Measurements from ENCODE around the gene PIEZO1.
"Not testable (repeated sequence)": the region's sequence is repeated elsewhere in the genome, so short reads cannot be mapped to it uniquely, and the experiment has no call there.

PIEZO1 gene

DNA sequence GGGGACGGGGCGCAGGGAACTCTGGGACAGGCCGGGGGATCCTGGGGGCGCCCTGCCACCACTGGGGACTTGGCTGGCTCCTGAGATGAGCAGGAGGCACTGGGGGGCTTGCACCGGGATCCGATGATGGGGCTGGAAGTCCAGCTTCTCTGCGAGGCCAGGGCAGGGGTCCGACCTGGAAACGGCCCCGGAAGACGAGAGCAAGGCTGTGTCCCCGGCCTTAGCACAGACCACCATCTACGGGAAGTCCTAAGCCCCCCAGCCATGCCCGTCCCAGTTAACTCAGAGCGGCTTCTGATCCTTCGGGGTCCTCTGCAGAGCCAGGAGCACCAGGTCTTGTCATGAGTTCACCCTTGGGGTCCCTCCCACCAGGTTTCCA, 19.1 kb upstream of the PIEZO1 start:
- DNase-seq: no peak

DNA sequence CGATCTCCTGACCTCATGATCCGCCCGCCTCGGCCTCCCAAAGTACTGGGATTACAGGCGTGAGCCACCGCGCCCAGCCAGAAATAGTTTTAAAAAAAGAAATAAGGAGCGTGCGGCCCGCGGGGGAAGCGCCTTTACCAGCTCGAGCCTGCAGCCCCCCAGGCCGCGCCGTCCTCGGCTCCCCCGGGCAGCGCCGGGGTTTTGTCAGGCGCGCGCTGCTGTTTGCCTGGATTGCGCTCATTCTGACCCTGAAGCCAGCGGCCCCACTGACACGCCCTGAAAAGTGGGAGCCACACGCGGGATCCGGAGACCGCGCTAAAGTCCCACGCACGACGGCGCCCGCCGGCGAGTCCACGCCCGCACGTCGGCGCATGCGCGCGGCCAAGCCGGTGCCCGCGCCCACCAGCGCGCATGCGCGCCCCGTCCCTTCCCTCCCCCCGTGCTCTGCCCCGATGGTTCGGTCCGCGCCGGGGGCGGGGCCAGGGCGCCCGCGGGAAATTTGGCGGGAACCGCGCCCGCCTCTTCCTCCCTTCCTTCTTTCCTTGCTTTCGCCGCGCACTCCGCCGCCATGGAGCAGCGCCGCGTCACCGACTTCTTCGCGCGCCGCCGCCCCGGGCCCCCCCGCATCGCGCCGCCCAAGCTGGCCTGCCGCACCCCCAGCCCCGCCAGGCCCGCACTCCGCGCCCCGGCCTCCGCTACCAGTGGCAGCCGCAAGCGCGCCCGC, 18.4 kb upstream of the PIEZO1 start, which contains the start of gene CDT1:
TSS of gene CDT1 (plus strand) at position 526 of the 724 bp plus-strand sequence. CDS start at position 569, 43 bp downstream.
- DNase-seq: no peak

DNA sequence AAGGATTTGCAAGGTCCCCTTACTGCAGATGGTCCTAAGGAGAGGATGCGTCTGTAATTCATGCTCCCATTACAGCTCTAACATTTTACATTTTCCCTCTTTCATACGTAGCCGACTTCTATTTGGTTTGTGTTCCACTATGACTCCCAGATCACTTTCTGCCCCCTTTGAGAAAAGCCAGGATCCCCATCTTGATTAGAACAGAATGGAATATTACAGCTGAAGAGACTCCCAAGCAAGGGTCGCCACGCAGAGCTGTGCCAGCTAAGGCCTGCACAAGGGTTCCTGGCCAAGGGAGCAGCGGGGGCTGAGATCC, 15.2 kb upstream of the PIEZO1 start:
- no peak for DNase-seq

DNA sequence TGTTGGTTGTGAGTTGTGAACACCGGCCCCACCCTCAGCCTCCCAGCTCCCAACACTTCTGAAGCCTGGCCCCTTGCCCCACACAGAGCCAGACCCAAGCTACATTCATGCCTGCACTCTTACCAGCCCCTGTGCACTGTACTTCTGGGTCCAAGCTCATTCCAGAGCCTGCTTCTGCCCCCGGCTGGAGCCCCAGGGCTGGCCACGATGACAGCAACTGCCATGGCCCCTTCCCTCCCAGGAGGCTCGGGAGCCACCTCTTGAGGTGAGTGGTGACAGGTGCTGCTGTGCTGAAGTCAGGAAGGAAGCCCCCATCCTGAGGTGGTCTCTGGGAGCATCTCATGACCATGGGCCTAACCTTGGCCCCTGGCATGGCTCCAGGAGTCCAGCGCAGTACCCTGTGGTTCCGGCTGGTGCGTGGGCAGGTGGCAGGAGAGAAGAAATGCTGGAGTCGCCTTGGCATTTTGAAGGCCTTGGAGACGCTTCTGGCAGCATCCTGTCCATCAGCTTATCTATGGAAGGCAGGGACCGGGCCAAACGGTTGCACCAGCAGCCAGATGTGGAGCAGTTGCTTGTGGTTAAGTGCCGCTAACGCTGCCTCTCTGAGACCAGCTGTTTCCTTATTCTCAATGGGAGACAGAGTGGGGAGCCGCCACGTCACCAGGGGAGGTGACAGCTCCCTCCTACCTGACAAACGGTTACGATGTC, 14.7 kb upstream of the PIEZO1 start:
- no peak for DNase-seq

DNA sequence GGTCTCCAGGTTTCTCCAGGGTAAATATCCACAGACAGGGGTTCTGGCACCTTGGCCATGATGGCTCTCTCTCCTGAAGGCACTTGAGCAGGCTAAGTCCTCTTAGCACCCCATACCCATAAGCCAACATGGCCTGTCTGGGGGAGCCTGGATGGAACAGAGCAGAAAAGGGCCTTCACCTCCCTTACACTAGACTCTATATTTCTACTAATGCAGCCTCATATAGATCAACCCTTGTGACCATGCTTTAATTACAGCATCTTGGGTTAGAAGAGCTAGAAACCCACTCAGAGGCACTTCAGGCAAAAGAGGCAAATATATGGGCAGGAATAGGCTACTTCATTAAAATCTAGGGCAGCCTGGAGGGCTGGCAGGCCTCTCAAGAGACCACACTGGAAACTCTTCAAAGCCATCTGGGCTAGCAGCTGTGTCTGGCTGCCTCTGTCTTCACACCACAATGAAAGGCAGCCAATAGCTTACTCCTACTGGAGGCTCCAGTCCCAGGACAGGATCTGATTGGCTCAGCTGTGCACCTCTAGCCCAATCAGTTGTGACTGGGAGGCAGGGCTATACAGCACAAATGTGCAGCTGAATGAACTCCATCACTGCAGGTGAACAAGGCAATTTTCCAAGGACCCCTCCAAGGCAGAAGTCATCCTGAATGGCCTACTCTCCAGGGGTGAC, 13.9 kb upstream of the PIEZO1 start:
- DNase-seq: no peak

DNA sequence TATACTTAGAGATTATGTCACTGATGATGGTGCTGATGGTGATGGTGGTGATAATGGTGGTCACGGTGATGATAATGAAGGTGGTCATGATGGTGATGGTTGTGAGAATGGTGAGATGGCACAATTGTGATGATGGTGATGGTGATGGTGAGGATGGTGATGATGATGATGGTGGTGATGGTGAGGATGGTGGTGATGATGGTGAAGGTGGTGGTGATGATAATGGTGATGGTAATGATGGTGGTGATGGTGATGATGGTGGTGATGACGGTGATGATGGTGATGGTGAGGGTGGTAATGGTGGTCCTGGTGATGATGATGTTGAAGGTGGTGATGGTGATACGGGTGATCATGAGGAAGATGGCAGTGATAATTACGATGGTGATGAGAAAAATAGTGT, 13.1 kb upstream of the PIEZO1 start:
- DNase-seq: no peak

DNA sequence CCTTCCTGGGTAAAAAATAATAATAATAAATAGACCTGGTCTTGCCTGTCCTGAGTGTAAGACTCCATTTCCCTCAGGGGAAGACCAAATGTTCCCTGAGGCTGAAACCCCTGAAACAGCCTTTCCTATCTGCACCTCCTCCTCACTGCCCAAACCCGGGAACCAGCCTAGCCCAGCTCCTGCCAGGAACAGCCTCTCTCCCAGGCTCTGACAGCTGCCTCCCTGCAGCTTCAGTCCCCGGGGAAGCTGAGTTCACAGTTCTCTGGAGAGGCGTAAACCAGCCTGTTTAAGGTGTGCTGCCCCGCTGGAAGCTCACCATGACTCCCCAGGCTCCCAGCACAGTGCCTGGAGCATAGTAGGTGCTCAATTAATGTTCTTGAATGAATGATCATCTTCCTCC, 11.3 kb upstream of the PIEZO1 start:
- DNase-seq: no peak

DNA sequence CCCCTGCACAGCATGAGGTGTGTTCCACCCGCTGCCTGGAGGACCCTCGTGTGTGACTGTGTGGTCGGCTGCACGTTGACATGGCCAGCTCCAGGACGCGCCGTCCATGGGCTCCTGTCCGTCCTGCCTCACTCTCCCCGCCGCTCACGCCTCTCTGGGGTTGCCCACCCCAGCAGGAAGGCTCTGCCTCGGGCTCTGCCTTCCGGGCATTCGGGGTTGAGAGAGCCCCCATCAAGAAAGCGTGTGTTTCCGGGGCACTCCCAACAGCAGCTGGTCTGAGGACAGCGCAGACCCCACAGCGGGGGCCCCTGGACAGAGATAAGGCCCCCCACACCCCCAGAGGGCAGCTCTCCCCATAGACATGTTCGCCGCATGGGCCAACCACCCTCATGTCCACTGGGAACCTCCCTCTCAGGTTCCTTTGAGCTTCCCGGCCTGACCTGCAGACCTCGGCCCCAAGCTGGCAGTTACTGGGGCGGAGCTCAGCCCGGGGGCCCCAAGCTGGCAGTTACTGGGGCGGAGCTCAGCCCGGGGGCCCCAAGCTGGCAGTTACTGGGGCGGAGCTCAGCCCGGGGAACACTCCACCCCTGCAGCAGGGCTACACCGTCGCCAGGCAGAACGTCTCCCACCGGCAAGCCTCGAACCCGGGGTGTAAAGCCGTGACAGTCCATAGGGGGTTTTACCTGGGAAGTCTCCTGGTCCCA, 8.4 kb upstream of the PIEZO1 start:
- no peak for DNase-seq

DNA sequence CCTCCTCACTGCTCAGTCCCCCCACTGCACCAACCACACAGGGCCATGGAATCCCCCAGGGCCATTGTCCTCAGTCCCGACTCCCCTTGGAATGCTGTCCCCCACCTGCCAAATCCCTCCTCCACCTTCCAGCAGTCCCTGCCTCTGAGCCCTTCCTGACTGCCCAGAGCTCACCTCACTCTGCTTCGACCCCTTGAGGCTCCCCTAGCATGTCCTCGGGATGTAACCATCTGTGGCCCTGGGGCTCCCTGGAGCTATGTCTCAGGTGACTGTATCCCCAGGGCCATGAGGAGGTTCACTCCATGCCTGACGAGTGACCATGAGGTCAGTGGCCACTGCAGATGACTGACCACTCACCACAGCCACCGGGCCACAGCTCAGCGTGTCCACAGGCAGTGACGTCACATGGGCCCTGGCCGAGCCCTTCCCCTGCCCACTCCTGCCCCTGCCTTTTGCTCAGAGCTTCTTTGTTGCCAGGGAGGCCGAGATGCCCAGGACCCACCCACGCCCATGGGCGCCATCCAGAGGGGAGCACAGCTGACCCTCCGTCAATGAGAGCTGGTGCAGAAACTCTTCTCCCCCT, 7.7 kb upstream of the PIEZO1 start:
- no peak for DNase-seq

DNA sequence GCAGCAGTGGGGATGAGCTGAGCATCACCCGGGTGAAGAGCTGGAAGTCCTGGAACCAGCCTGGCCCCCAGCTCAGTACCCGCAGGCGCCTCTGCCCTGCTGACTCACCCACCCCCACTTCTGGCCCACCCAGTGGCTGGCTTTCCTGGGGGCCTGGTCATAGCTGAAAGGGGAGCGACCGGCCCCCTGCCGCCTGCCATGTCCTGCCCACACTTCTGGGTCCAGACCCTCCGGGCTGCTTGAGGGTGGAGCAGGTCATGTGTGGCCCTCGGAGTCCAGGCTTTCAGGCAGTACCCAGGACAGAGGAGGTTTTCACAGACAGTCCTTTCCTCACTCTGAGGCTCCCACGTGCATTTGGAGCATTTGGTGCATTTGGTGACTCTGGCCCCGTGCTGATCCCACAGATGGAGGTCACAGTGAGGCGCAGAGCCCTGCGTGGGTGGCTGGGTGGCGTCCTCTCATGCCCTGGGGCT, 7.1 kb upstream of the PIEZO1 start:
- DNase-seq: no peak

DNA sequence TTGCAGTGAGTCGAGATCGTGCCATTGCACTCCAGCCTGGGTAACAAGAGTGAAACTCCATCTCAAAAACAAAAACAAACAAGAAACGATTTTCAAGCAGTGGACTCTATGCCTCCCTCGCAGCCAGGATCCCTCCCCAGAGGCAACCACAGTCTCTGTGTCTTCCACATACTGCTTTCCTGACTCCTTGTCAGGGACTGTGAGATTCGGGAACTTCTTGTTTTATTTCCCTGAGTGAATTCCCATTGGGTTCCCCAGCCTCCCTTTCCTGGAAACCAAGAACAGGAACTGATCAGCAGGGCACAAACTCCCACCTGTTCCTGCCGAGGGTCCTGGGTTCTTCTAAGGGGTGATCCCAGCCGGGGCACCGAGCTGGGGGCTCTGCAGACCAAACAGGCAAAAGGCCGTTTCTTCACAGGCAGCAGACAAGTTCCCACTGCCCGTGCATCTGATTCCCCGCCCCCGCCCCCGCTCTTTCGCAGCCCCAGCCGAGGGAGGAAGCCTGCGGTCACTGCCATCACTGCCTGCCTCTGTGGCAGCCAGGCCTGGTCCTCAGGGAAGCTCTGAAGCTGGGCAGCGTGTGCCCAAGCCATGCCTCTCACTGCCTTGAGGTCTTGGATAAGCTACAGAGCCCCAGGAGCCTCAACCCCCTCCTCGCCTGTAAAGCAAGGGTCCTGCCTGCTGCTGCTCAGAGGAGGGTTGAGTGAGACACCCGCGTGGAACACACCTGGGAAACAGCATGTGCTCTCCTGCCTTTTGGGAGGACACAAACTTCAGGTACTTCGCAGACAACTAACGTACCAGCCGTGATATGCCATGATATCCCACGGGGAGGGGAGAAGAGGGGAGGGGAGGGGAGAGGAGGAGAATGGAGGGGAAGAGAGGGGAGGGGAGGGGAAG, 5.5 kb upstream of the PIEZO1 start:
- no peak for DNase-seq

DNA sequence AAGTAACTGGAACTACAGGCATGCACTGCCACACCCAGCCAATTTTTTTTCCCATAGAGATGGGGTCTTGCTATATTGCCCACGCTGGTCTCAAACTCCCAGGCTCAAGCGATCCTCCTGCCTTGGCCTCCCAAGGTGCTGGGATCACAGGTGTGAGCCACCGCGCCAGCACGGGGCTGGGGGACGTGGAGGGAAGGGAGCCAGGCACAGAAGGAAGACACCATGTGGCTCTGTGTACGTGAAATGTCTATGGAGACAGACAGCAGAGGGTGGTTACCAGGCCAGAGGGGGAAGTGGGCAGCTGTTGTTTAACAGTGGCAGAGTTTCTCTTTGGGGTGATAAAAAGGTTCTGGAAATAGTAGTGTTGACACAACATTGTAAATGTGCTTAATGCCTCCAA, 4.6 kb upstream of the PIEZO1 start:
- DNase-seq: no peak

DNA sequence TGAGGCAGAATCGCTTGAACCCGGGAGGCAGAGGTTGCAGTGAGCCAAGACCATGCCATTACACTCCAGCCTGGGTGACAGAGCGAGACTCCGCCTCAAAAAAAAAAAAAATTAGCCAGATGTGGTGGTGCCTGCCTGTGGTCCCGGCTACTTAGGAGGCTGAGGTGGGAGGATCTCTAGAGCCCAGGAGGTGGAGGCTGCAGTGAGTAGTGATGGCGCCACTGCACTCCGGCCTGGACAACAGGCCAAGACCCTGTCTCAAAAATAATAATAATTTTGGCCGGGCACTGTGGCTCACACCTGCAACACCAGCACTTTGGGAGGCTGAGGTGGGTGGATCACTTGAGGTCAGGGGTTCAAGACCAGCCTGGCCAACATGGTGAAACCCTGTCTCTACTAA, 3.7 kb upstream of the PIEZO1 start:
- DNase-seq: not testable (repeated sequence)

DNA sequence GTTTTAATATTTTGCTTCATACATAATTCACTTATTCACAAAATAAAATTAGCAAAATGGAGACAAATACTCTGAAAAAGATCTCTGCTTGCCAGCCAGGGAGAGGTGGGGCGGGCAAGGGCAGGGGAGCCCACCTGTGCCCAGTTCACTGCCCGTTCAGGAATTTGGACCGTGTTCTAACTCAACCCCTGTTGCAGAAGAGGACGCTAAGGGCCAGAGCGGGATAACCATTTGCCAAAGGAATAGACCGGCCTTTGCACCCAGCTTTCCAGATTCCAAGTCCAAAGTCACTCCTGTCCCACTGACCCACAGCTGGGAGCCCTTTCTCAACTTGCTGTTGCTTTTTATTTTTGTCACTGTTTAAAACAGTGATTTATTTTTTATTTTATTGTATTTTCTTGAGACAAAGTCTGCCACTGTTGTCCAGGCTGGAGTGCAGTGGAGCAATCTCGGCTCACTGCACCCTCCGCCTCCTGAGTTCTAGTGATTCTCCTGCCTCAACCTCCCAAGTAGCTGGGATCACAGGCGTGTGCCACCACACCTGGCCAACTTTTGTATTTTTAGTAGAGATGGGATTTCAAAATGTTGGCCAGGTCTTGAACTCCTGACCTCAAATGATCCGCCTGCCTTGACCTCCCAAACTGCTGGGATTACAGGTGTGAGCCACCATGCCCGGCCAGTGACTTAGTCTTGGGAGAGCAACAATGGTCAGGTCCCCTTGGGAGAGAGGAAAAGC, 2.7 kb upstream of the PIEZO1 start:
- DNase-seq: no peak

DNA sequence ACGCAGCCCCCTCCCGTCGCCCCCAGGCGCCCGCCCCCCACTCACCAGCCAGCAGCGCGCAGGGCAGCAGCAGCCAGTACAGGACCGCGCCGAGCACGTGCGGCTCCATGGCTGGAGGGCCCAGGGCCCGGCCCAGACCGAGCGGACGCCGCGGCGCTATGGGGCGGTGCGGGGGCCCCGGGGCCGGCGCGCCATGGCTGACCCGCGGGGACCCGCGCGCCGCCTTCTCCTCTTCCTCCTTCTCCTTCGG, 239 bp downstream of the PIEZO1 start:
- no peak for DNase-seq

DNA sequence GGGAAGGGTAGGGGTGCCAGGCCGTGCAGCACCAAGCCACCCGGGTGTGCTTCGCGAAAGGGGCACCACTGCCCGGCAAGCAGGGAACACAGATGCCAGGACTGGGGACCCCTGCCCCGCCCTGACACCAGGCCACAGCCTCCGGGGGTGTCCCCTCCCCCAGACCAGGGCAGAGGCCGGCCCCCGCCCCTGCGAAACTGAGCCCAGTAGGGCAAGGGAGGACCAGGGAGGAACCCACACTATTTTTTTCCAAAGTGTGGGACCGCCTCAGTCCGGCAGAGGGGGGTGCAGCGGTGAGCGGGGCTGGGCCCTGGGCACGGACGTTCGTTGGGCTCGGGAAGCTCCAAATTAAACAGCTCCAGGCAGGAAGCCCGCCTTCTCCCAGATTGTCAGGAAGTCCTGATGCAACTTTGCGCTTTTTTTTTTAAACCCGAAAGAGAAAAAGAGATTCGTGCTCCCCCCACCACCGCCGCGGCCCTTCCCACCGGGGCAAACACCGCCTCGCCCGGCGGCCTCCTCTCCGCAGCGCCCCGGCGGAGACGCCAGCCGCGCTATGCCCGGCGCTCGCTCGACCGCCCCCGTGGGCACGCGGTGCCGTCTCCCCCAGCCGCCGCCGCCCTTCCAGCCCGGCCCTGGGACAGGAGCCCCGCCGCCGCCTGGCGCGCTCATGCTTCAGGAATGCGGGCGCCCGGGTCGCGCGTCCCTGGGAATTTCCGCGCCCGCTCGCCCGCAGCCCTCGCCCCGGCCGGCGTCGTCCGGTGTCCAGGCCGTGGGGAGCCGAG, 755 bp downstream of the PIEZO1 start:
- DNase-seq: no peak

DNA sequence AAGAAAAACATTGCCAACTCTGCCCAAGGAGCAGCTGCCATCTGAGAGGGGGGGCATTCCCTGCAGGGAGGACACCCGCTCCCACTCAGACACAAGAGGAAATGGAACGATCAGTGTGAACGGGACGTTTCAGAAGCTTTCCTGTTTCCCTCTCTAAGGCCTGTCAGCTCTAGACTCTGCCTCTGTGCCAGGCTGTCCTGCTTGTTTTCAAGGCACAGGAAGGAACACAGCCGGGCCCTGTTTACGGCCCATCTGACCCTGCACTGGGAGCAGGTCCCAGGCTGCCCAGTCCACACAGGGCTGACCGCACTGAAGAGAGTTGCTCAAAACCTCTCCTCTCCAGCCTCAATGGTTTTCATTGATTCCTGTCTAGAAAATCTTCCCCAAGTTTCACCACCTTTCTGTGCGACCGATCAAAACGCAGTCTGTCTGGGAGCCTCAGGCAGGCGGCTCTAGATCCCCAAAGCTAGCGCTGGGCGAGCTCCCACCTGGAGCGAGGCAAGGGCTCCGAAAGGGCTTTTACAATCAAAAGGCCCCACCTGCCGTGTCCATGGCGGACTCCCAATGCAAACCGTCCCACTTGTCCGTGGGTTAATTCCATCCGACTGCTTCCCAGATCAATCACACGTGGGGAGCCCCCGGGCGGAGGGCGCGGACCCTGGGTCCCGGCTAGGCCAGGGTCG, 1.5 kb downstream of the PIEZO1 start:
- DNase-seq: no peak

DNA sequence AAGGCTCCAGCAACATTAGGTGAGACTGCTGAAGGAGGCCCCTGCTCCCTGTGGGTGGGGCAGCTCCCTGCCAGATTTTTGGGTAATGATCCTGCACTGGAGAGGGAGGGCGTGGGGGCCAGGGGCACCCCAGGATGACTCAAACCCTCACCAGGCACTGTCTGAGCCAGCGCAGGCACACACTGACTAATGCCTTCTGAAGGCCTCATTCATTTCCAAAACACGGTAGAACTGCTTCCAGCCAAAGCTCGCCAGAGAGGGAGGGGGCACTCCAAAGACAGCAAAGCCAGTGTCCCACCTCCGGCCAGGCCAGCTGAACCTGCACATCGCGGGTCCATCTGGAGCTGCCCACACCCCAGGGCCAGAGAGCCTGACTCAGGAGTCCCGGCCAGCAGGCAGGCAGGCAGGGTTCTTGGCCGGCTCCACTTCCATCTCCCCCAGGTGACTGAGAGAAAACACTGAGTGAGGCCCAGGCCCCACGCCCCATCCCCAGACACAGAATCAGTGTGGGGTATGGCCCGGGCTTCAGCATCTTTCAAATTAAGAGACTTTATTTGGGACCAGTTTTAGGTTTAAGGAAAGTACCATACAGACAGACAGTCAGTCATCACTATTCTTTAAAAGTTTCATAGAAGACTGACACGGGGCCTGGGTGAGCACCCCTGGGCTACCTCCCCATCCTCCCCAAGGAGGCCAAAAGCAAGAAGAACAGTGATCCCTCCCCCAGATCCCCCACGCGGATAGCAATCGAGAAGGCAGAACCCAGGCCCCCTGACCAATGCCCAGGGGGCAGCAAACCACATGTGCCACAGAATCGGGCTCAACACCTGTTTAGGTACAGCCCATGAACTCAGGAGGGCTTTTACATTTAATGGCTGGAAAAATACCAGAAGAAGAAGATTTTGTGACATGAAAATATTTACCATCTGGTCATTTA, 2.3 kb downstream of the PIEZO1 start:
- DNase-seq: no peak
